WTC11 (cell line): Measurements from ENCODE around the gene STYXL2. TPM values are rescaled to one million over a fixed set of nuclear protein-coding genes. Genes with fewer than 3 reads are reported as not detected.

Experiments used
- ATAC-seq: fragments of 200-7000 bp; cut with Tn5 transposase; 2 replicates; pipeline ENCODE4 v1.10.0; 2021; ENCODE audit warnings: mild to moderate bottlenecking, moderate library complexity
- CTCF ChIA-PET: fragments of 300-600 bp; sonication (Branson Sonifier 250); formaldehyde crosslinking; loops from one replicate; lab custom pipeline; 2021; ENCODE audit warnings: antibody characterized with exemption; lab: Charles Lee
- POLR2A ChIA-PET: fragments of 350-600 bp; sonication (Branson Sonifier 250); formaldehyde crosslinking; loops from one replicate; lab custom pipeline; 2021; ENCODE audit warnings: antibody characterized with exemption; lab: Charles Lee
- DNase-seq: peaks from one replicate; pipeline ENCODE4 v3.0.0; 2021; ENCODE audit warnings: low spot score
- H3K27ac Mint-ChIP-seq: 2 replicates; pipeline ENCODE4 v1.8.0; 2021; ENCODE audit warnings: mixed read lengths
- H3K27me3 Mint-ChIP-seq: 2 replicates; pipeline ENCODE4 v1.8.0; 2021; ENCODE audit warnings: low read depth, mild to moderate bottlenecking, moderate library complexity, mixed read lengths
- H3K36me3 Mint-ChIP-seq: 2 replicates; pipeline ENCODE4 v1.8.0; 2021; ENCODE audit warnings: mixed read lengths
- H3K4me1 Mint-ChIP-seq: 2 replicates; pipeline ENCODE4 v1.8.0; 2022; ENCODE audit warnings: mixed read lengths
- H3K4me3 Mint-ChIP-seq: 2 replicates; pipeline ENCODE4 v1.8.0; 2021; ENCODE audit warnings: mild to moderate bottlenecking, moderate library complexity, mixed read lengths
- H3K9me3 Mint-ChIP-seq: 2 replicates; pipeline ENCODE4 v1.8.0; 2021; ENCODE audit warnings: mixed read lengths
- ATF1 ChIP-seq: sonication (generic); formaldehyde crosslinking; IDR thresholded peaks from 2 replicates; pipeline ENCODE4 v1.8.1; 2023; ENCODE audit warnings: mild to moderate bottlenecking, moderate library complexity, missing genetic modification reagents
- ATF3 ChIP-seq: sonication (generic); formaldehyde crosslinking; conservative IDR thresholded peaks from 2 replicates; pipeline ENCODE4 v1.8.1; 2022; ENCODE audit warnings: mild to moderate bottlenecking, missing genetic modification reagents
- CREM ChIP-seq: sonication (generic); formaldehyde crosslinking; IDR thresholded peaks from 2 replicates; pipeline ENCODE4 v1.8.1; 2022; ENCODE audit warnings: mild to moderate bottlenecking, missing genetic modification reagents, moderate library complexity
- CTCF ChIP-seq: fragments of 200-600 bp; IDR thresholded peaks from 2 replicates; pipeline ENCODE4 v1.8.0; 2022; ENCODE audit warnings: antibody characterized with exemption
- E2F1 ChIP-seq: sonication (generic); formaldehyde crosslinking; IDR thresholded peaks from 2 replicates; pipeline ENCODE4 v1.8.0; 2022; ENCODE audit warnings: mild to moderate bottlenecking, missing genetic modification reagents
- EMX1 ChIP-seq: fragments of 250-450 bp; sonication (Bioruptor Pico); IDR thresholded peaks from 2 replicates; pipeline ENCODE4 v1.8.0; 2021; ENCODE audit warnings: mild to moderate bottlenecking
- FOXJ3 ChIP-seq: sonication (generic); formaldehyde crosslinking; IDR thresholded peaks from 2 replicates; pipeline ENCODE4 v1.9.0; 2021; ENCODE audit warnings: missing genetic modification reagents, mild to moderate bottlenecking, borderline replicate concordance
- GTF2I ChIP-seq: fragments of 250-450 bp; sonication (Bioruptor Pico); conservative IDR thresholded peaks from 2 replicates; pipeline ENCODE4 v1.4.0; 2021; ENCODE audit warnings: mild to moderate bottlenecking
- IRF1 ChIP-seq: sonication (generic); formaldehyde crosslinking; IDR thresholded peaks from 2 replicates; pipeline ENCODE4 v1.8.0; 2023; ENCODE audit warnings: missing genetic modification reagents
- IRF2 ChIP-seq: sonication (generic); formaldehyde crosslinking; IDR thresholded peaks from 2 replicates; pipeline ENCODE4 v1.8.0; 2022; ENCODE audit warnings: low read depth, missing genetic modification reagents, borderline replicate concordance
- JAZF1 ChIP-seq: fragments of 250-450 bp; sonication (Bioruptor Pico); IDR thresholded peaks from 2 replicates; pipeline ENCODE4 v1.9.0; 2021; ENCODE audit warnings: moderate library complexity, mild to moderate bottlenecking, inconsistent platforms
- MXD4 ChIP-seq: fragments of 250-450 bp; sonication (Bioruptor Pico); IDR thresholded peaks from 2 replicates; pipeline ENCODE4 v1.8.0; 2021; ENCODE audit warnings: mild to moderate bottlenecking, moderate library complexity, borderline replicate concordance
- MYBL2 ChIP-seq: sonication (generic); formaldehyde crosslinking; IDR thresholded peaks from 2 replicates; pipeline ENCODE4 v1.8.1; 2023; ENCODE audit warnings: mild to moderate bottlenecking, moderate library complexity, missing genetic modification reagents
- NFATC4 ChIP-seq: fragments of 250-450 bp; sonication (Bioruptor Pico); IDR thresholded peaks from 2 replicates; pipeline ENCODE4 v1.9.0; 2021; ENCODE audit warnings: mild to moderate bottlenecking
- NFE2L1 ChIP-seq: sonication (generic); formaldehyde crosslinking; IDR thresholded peaks from 2 replicates; pipeline ENCODE4 v1.8.1; 2023; ENCODE audit warnings: missing genetic modification reagents
- NFYB ChIP-seq: sonication (generic); formaldehyde crosslinking; conservative IDR thresholded peaks from 2 replicates; pipeline ENCODE4 v1.8.0; 2022; ENCODE audit warnings: low read depth, missing genetic modification reagents
- NR3C1 ChIP-seq: sonication (generic); formaldehyde crosslinking; conservative IDR thresholded peaks from 2 replicates; pipeline ENCODE4 v1.8.1; 2023; ENCODE audit warnings: low read depth, mild to moderate bottlenecking, missing genetic modification reagents
- PRRX2 ChIP-seq: fragments of 250-450 bp; sonication (Bioruptor Pico); IDR thresholded peaks from 2 replicates; pipeline ENCODE4 v1.8.0; 2021; ENCODE audit warnings: mild to moderate bottlenecking
- RELA ChIP-seq: sonication (generic); formaldehyde crosslinking; IDR thresholded peaks from 2 replicates; pipeline ENCODE4 v1.8.1; 2022; ENCODE audit warnings: missing genetic modification reagents, mild to moderate bottlenecking, borderline replicate concordance
- SMAD3 ChIP-seq: sonication (generic); formaldehyde crosslinking; IDR thresholded peaks from 2 replicates; pipeline ENCODE4 v1.8.0; 2022; ENCODE audit warnings: missing genetic modification reagents, mild to moderate bottlenecking, borderline replicate concordance
- SMAD4 ChIP-seq: sonication (generic); formaldehyde crosslinking; IDR thresholded peaks from 2 replicates; pipeline ENCODE4 v1.8.0; 2022; ENCODE audit warnings: mild to moderate bottlenecking, missing genetic modification reagents
- TEAD4 ChIP-seq: sonication (generic); formaldehyde crosslinking; IDR thresholded peaks from 2 replicates; pipeline ENCODE4 v1.8.0; 2022; ENCODE audit warnings: mild to moderate bottlenecking, missing genetic modification reagents
- ZNF416 ChIP-seq: fragments of 250-450 bp; sonication (Bioruptor Pico); IDR thresholded peaks from 2 replicates; pipeline ENCODE4 v1.9.0; 2021; ENCODE audit warnings: mild to moderate bottlenecking, inconsistent platforms
- ZNF423 ChIP-seq: fragments of 250-450 bp; sonication (Bioruptor Pico); IDR thresholded peaks from 2 replicates; pipeline ENCODE4 v2.1.2; 2022; ENCODE audit warnings: mild to moderate bottlenecking, moderate library complexity
- ZNF532 ChIP-seq: fragments of 250-450 bp; sonication (Bioruptor Pico); IDR thresholded peaks from 2 replicates; pipeline ENCODE4 v1.9.0; 2021; ENCODE audit warnings: mild to moderate bottlenecking, borderline replicate concordance
- ZNF671 ChIP-seq: fragments of 250-450 bp; sonication (Bioruptor Pico); IDR thresholded peaks from 2 replicates; pipeline ENCODE4 v1.8.0; 2021; ENCODE audit warnings: mild to moderate bottlenecking
- total RNA-seq: library from RNA; stranded (reverse); gene quantifications from 3 replicates; pipeline ENCODE4 v1.2.3, GENCODE V29; 2021

Gene STYXL2
- total RNA-seq, 1 experiment from 2014 or later: 0.59 TPM

GRCh38 chr1:167128261-167129227 lies 34.7 kb downstream of the STYXL2 start:
- H3K36me3 Mint-ChIP-seq: no peaks in the 10 kb centered on the region
- H3K4me1 Mint-ChIP-seq: peaks cover 17% of the 10 kb centered on the region
- POLR2A ChIA-PET: no interaction called here
- CTCF ChIA-PET: no interaction called here
- H3K4me3 Mint-ChIP-seq: no peak overlapping the region
- no peak for TF ChIP-seq PRRX2
- TF ChIP-seq CREM (CRISPR knock-in tag): no peak
- TF ChIP-seq SMAD4 (CRISPR knock-in tag): no peak
- TF ChIP-seq ZNF423 (CRISPR knock-in tag): no peak
- no peak for TF ChIP-seq CTCF
- no peak for TF ChIP-seq MYBL2 (CRISPR knock-in tag)
- no peak for TF ChIP-seq ZNF532
- no peak for TF ChIP-seq SMAD3 (CRISPR knock-in tag)
- TF ChIP-seq JAZF1 (CRISPR knock-in tag): no peak
- TF ChIP-seq TEAD4 (CRISPR knock-in tag): no peak
- TF ChIP-seq NFE2L1 (CRISPR knock-in tag): no peak
- TF ChIP-seq FOXJ3 (CRISPR knock-in tag): no peak
- no peak for TF ChIP-seq NR3C1 (CRISPR knock-in tag)
- no peak for TF ChIP-seq E2F1 (CRISPR knock-in tag)
- no peak for TF ChIP-seq NFATC4
- no peak for TF ChIP-seq EMX1
- no peak for TF ChIP-seq GTF2I (CRISPR knock-in tag)
- no peak overlapping the region for H3K27ac Mint-ChIP-seq
- no peaks in the 10 kb centered on the region for H3K9me3 Mint-ChIP-seq
- DNase-seq (no peak), ATAC-seq (no peak)
- peaks cover 18% of the 10 kb centered on the region for H3K27me3 Mint-ChIP-seq

GRCh38 chr1:167130829-167131510 lies 37.1 kb downstream of the STYXL2 start:
- ChIA-PET POLR2A (no interaction called here), CTCF (interaction anchor here (1.1 kb wide), 1 partner anchor 70 kb away, joined by 3 read pairs; no protein-coding TSS in a partner anchor)
- no peak for DNase-seq
- Mint-ChIP-seq H3K27ac (no peak overlapping the region), H3K4me1 (peaks cover 16% of the 10 kb centered on the region), H3K4me3 (no peak overlapping the region), H3K36me3 (no peaks in the 10 kb centered on the region; the same call in 1 of the 2 replicates)
- TF ChIP-seq EMX1 (no peak), ATF3 (CRISPR knock-in tag) (no peak), JAZF1 (CRISPR knock-in tag) (no peak), RELA (CRISPR knock-in tag) (no peak), ZNF416 (CRISPR knock-in tag) (no peak), ATF1 (no peak), IRF1 (no peak), ZNF671 (CRISPR knock-in tag) (no peak), MXD4 (CRISPR knock-in tag) (no peak), IRF2 (no peak), NFYB (CRISPR knock-in tag) (no peak), NFE2L1 (CRISPR knock-in tag) (no peak), NFATC4 (no peak)
- TF ChIP-seq, all 79 proteins: peak for 0
- peaks cover 12% of the 10 kb centered on the region for H3K27me3 Mint-ChIP-seq
- no peak for ATAC-seq
- H3K9me3 Mint-ChIP-seq: no peaks in the 10 kb centered on the region
